ENCODE results near the gene ULK4. TPM values are rescaled to one million over a fixed set of nuclear protein-coding genes. Genes with fewer than 3 reads are reported as not detected.

The ULK4 gene
- polyA plus RNA-seq, 1 donor from 2014 or later = 7.2 TPM

DNA sequence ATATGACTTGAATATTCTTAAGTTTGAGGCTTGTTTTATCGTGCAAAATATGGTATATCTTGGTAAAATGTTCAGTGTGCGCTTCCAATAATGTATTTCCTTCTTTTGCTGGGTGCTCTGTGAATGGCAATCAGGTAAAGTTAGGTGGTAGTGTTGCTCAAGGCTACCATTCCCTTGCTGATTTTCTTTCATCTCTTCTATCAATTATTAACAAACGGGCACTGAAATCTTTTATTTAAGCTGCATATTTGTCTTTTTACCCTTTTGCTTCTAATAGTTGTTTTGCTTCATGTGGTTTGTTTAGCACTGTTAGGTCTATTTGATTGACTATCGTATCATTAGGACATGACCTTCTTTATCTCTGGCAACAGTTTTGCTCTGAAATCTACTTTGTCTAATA is 520.3 kb downstream of the ULK4 start:
- Histone ChIP-seq H2AFZ (ENCODE audit: low read depth, low read length) (no peak overlapping the region), H3F3A (ENCODE audit: insufficient read depth, low read length, poor library complexity, severe bottlenecking) (peaks cover 3% of the 10 kb centered on the region), H3K79me2 (replicated peaks; ENCODE audit: insufficient read depth, low read length) (no peaks in the 10 kb centered on the region), H3K36me3 (ENCODE audit: insufficient read depth, low read length) (no peaks in the 10 kb centered on the region), H3K4me2 (ENCODE audit: low read length) (no peak overlapping the region), H4K20me1 (ENCODE audit: insufficient read depth) (no peaks in the 10 kb centered on the region), H3K4me3 (ENCODE audit: low read length) (no peak overlapping the region), H3K9ac (ENCODE audit: low read length) (no peak overlapping the region), H3K27ac (ENCODE audit: low read length) (no peak overlapping the region), H3K27me3 (ENCODE audit: insufficient read depth, low read depth, low read length) (no peaks in the 10 kb centered on the region), H3K9me2 (ENCODE audit: insufficient read depth, low read length) (no peaks in the 10 kb centered on the region), H3K9me3 (ENCODE audit: low read length) (no peaks in the 10 kb centered on the region)
- no peak for TF ChIP-seq POLR2AphosphoS5 (IDR thresholded peaks at IDR 0.05)
- no peak for TF ChIP-seq CTCF (IDR thresholded peaks at IDR 0.05; ENCODE audit: poor library complexity, severe bottlenecking)
- no peak for TF ChIP-seq SMC3 (conservative IDR thresholded peaks at IDR 0.05; ENCODE audit: poor library complexity)
- TF ChIP-seq, protein P1, sequence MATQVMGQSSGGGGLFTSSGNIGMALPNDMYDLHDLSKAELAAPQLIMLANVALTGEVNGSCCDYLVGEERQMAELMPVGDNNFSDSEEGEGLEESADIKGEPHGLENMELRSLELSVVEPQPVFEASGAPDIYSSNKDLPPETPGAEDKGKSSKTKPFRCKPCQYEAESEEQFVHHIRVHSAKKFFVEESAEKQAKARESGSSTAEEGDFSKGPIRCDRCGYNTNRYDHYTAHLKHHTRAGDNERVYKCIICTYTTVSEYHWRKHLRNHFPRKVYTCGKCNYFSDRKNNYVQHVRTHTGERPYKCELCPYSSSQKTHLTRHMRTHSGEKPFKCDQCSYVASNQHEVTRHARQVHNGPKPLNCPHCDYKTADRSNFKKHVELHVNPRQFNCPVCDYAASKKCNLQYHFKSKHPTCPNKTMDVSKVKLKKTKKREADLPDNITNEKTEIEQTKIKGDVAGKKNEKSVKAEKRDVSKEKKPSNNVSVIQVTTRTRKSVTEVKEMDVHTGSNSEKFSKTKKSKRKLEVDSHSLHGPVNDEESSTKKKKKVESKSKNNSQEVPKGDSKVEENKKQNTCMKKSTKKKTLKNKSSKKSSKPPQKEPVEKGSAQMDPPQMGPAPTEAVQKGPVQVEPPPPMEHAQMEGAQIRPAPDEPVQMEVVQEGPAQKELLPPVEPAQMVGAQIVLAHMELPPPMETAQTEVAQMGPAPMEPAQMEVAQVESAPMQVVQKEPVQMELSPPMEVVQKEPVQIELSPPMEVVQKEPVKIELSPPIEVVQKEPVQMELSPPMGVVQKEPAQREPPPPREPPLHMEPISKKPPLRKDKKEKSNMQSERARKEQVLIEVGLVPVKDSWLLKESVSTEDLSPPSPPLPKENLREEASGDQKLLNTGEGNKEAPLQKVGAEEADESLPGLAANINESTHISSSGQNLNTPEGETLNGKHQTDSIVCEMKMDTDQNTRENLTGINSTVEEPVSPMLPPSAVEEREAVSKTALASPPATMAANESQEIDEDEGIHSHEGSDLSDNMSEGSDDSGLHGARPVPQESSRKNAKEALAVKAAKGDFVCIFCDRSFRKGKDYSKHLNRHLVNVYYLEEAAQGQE (IDR thresholded peaks at IDR 0.05; ENCODE audit: borderline replicate concordance) = no peak
- no peak for TF ChIP-seq RAD21 (conservative IDR thresholded peaks at IDR 0.05)
- TF ChIP-seq MXI1 (conservative IDR thresholded peaks at IDR 0.05; ENCODE audit: poor library complexity, severe bottlenecking) = no peak
- TF ChIP-seq EP300 (conservative IDR thresholded peaks at IDR 0.05; ENCODE audit: poor library complexity, severe bottlenecking) = no peak
- TF ChIP-seq TAF1 (IDR thresholded peaks at IDR 0.05; ENCODE audit: low read depth) = no peak
- TF ChIP-seq EZH2 (IDR thresholded peaks at IDR 0.05; ENCODE audit: borderline replicate concordance, insufficient read depth, low read length, poor library complexity, severe bottlenecking) = no peak

DNA sequence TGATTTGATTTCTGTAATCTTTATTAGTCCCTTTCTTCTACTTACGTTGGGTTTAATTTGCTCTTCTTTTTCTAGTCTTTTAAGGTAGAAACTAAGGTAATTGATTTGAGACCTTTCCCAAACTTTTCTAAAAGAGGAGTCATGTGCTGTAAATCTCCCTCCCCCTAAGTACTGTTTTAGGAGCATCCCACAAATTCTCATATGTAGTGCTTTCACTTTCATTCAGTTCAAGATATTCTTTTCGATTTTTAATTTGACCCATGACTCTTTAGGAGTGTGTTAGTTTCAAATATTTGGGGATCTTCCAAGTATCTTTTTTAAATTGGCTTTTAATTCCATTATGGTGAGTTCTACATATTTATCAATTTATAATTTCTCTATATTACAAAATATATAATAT is 520.8 kb downstream of the ULK4 start:
- H3K27me3 ChIP-seq (ENCODE audit: insufficient read depth, low read depth, low read length) = no peaks in the 10 kb centered on the region
- TF ChIP-seq EP300 (conservative IDR thresholded peaks at IDR 0.05; ENCODE audit: poor library complexity, severe bottlenecking) (no peak), CTCF (IDR thresholded peaks at IDR 0.05; ENCODE audit: poor library complexity, severe bottlenecking) (no peak), MXI1 (conservative IDR thresholded peaks at IDR 0.05; ENCODE audit: poor library complexity, severe bottlenecking) (no peak), POLR2AphosphoS5 (IDR thresholded peaks at IDR 0.05) (no peak), TAF1 (IDR thresholded peaks at IDR 0.05; ENCODE audit: low read depth) (no peak), RAD21 (conservative IDR thresholded peaks at IDR 0.05) (no peak), EZH2 (IDR thresholded peaks at IDR 0.05; ENCODE audit: borderline replicate concordance, insufficient read depth, low read length, poor library complexity, severe bottlenecking) (no peak), SMC3 (conservative IDR thresholded peaks at IDR 0.05; ENCODE audit: poor library complexity) (no peak)
- TF ChIP-seq, protein P1 (IDR thresholded peaks at IDR 0.05; ENCODE audit: borderline replicate concordance) = no peak
- no peak overlapping the region for H3K4me2 ChIP-seq (ENCODE audit: low read length)

More for the DNA sequence above, 520.8 kb downstream of the ULK4 start:
- Histone ChIP-seq H3K27ac (ENCODE audit: low read length) (no peak overlapping the region), H4K20me1 (ENCODE audit: insufficient read depth) (no peaks in the 10 kb centered on the region), H3K9me3 (ENCODE audit: low read length) (no peaks in the 10 kb centered on the region), H3K9ac (ENCODE audit: low read length) (no peak overlapping the region), H3F3A (ENCODE audit: insufficient read depth, low read length, poor library complexity, severe bottlenecking) (peaks cover 3% of the 10 kb centered on the region), H3K9me2 (ENCODE audit: insufficient read depth, low read length) (no peaks in the 10 kb centered on the region), H3K79me2 (replicated peaks; ENCODE audit: insufficient read depth, low read length) (no peaks in the 10 kb centered on the region), H3K4me3 (ENCODE audit: low read length) (no peak overlapping the region), H2AFZ (ENCODE audit: low read depth, low read length) (no peak overlapping the region), H3K36me3 (ENCODE audit: insufficient read depth, low read length) (no peaks in the 10 kb centered on the region)

Data from neural cell (in vitro differentiated cells).